ENCODE measurements around the gene FBXL20. TPM values are rescaled to one million over a fixed set of nuclear protein-coding genes. Genes with fewer than 3 reads are reported as not detected.

FBXL20 gene
- total RNA-seq, 5 donors from 2014 or later (not counting 1 experiment from before 2014, with no cell fraction given), result 23.5 to 30.0 (median 26.2) TPM

- Mint-ChIP-seq H3K36me3 (no peaks in the 10 kb centered on the region), H3K4me1 (peaks cover 10 to 16% (median 13%) of the 10 kb centered on the region in 3 donors), H3K9me3 (no peaks in the 10 kb centered on the region), H3K27ac (no peak overlapping the region), H3K4me3 (no peak overlapping the region), H3K27me3 (peaks cover 17 to 36% of the 10 kb centered on the region in 2 donors)
- ChIA-PET CTCF (no interaction called here), POLR2A (no interaction called here)
- Histone ChIP-seq H3K27me3 (replicated peaks in 1 of 2; ENCODE audit: control insufficient read depth in 2 of 2, extremely low read depth in 1 of 2, insufficient read depth in 2 of 2, low read length in 1 of 2) (peaks cover 2 to 59% of the 10 kb centered on the region in 2 experiments), H3K27ac (ENCODE audit: low read length) (no peak overlapping the region), H3K36me3 (ENCODE audit: control insufficient read depth in 2 of 2, extremely low read depth in 1 of 2, insufficient read depth in 1 of 2, low read length in 1 of 2) (no peaks in the 10 kb centered on the region), H3K4me3 (ENCODE audit: control insufficient read depth in 1 of 2, extremely low read depth in 1 of 2, low read length in 1 of 2) (no peak overlapping the region), H3K9me3 (no peaks in the 10 kb centered on the region), H3K4me1 (ENCODE audit: control insufficient read depth in 1 of 2, extremely low read depth in 1 of 2, insufficient read depth in 2 of 2, low read length in 2 of 2) (peaks cover 8 to 22% of the 10 kb centered on the region in 2 experiments)
- DNase-seq, result no peak
- no peak for ATAC-seq (replicated peaks in 1 of 4)
- WGBS (ENCODE audit: insufficient coverage), result 84% methylated on average over 9 of the region's 9 CpGs
These were observed 187.6 kb downstream of the FBXL20 start for GRCh38 chr17:39213852-39214251.

- Histone ChIP-seq H3K36me3 (ENCODE audit: control insufficient read depth in 2 of 2, extremely low read depth in 1 of 2, insufficient read depth in 1 of 2, low read length in 1 of 2) (no peaks in the 10 kb centered on the region), H3K9me3 (no peaks in the 10 kb centered on the region), H3K4me1 (ENCODE audit: control insufficient read depth in 1 of 2, extremely low read depth in 1 of 2, insufficient read depth in 2 of 2, low read length in 2 of 2) (peaks cover 11 to 28% of the 10 kb centered on the region in 2 experiments), H3K4me3 (ENCODE audit: control insufficient read depth in 1 of 2, extremely low read depth in 1 of 2, low read length in 1 of 2) (no peak overlapping the region), H3K27ac (ENCODE audit: low read length) (no peak overlapping the region), H3K27me3 (replicated peaks in 1 of 2; ENCODE audit: control insufficient read depth in 2 of 2, extremely low read depth in 1 of 2, insufficient read depth in 2 of 2, low read length in 1 of 2) (peaks cover 0 to 56% of the 10 kb centered on the region in 2 experiments)
- DNase-seq (no peak), ATAC-seq (replicated peaks in 1 of 4) (no peak)
- Mint-ChIP-seq H3K4me3 (no peak overlapping the region), H3K4me1 (peaks cover 19 to 22% (median 22%) of the 10 kb centered on the region in 3 donors), H3K36me3 (no peaks in the 10 kb centered on the region), H3K27me3 (peaks cover 17 to 34% of the 10 kb centered on the region in 2 donors), H3K27ac (no peak overlapping the region), H3K9me3 (no peaks in the 10 kb centered on the region)
- 85% methylated on average over 13 of the region's 16 CpGs for WGBS (ENCODE audit: insufficient coverage)
- CTCF ChIA-PET, result no interaction called here
- POLR2A ChIA-PET, result interaction anchor here in 1 of 2 donors (0.5 kb wide), 1 partner anchor 7 kb away, joined by 5 read pairs; no protein-coding TSS in a partner anchor
These were observed 188.5 kb downstream of the FBXL20 start for GRCh38 chr17:39212841-39213480.

- DNase-seq (no peak), ATAC-seq (replicated peaks in 1 of 4) (no peak)
- peaks cover 0 to 50% of the 10 kb centered on the region in 2 experiments for H3K27me3 ChIP-seq (replicated peaks in 1 of 2; ENCODE audit: control insufficient read depth in 2 of 2, extremely low read depth in 1 of 2, insufficient read depth in 2 of 2, low read length in 1 of 2)
- Mint-ChIP-seq H3K4me3 (no peak overlapping the region), H3K36me3 (no peaks in the 10 kb centered on the region), H3K4me1 (peaks cover 22 to 28% (median 23%) of the 10 kb centered on the region in 3 donors), H3K9me3 (no peaks in the 10 kb centered on the region), H3K27me3 (peaks cover 16 to 32% of the 10 kb centered on the region in 2 donors), H3K27ac (no peak overlapping the region)
- WGBS (ENCODE audit: insufficient coverage), result 79% methylated on average over 9 of the region's 11 CpGs
- H3K27ac ChIP-seq (ENCODE audit: low read length), result no peak overlapping the region
- no peaks in the 10 kb centered on the region for H3K36me3 ChIP-seq (ENCODE audit: control insufficient read depth in 2 of 2, extremely low read depth in 1 of 2, insufficient read depth in 1 of 2, low read length in 1 of 2)
- H3K4me3 ChIP-seq (ENCODE audit: control insufficient read depth in 1 of 2, extremely low read depth in 1 of 2, low read length in 1 of 2), result no peak overlapping the region
- CTCF ChIA-PET, result no interaction called here
- POLR2A ChIA-PET, result interaction anchor here in 1 of 2 donors (0.6 kb wide), 1 partner anchor 254 kb away, joined by 6 read pairs; no protein-coding TSS in a partner anchor
- H3K9me3 ChIP-seq, result no peaks in the 10 kb centered on the region
- H3K4me1 ChIP-seq (ENCODE audit: control insufficient read depth in 1 of 2, extremely low read depth in 1 of 2, insufficient read depth in 2 of 2, low read length in 2 of 2), result peaks cover 11 to 31% of the 10 kb centered on the region in 2 experiments
These were observed 189.1 kb downstream of the FBXL20 start for GRCh38 chr17:39212195-39212810.

GRCh38 chr17:39210093-39210434 is 191.4 kb downstream of the FBXL20 start:
- no peak for ATAC-seq (replicated peaks in 1 of 4)
- peak overlapping the region; percentile 53 to 59 for H3K4me3 ChIP-seq (ENCODE audit: control insufficient read depth in 1 of 2, extremely low read depth in 1 of 2, low read length in 1 of 2)
- H3K27me3 ChIP-seq (replicated peaks in 1 of 2; ENCODE audit: control insufficient read depth in 2 of 2, extremely low read depth in 1 of 2, insufficient read depth in 2 of 2, low read length in 1 of 2), result peaks cover 0 to 37% of the 10 kb centered on the region in 2 experiments
- ChIA-PET CTCF (interaction anchor here (1.0 to 5.6 kb wide), 2 partner anchors 25 to 28 kb away, joined by 5 to 48 read pairs; no protein-coding TSS in a partner anchor), POLR2A (no interaction called here)
- peak overlapping the region; percentile 38 for H3K27ac ChIP-seq (ENCODE audit: low read length)
- peaks cover 26 to 36% (median 27%) of the 10 kb centered on the region in 3 donors for H3K4me1 Mint-ChIP-seq
- WGBS (ENCODE audit: insufficient coverage), result 12% methylated on average over 18 of the region's 22 CpGs
- no peaks in the 10 kb centered on the region for H3K9me3 ChIP-seq
- no peak for DNase-seq
- peaks cover 0 to 14% of the 10 kb centered on the region in 2 donors for H3K27me3 Mint-ChIP-seq
- H3K27ac Mint-ChIP-seq, result peak overlapping the region in 1 of 2 donors; percentile 39
- H3K36me3 ChIP-seq (ENCODE audit: control insufficient read depth in 2 of 2, extremely low read depth in 1 of 2, insufficient read depth in 1 of 2, low read length in 1 of 2), result peaks cover 0 to 5% of the 10 kb centered on the region in 2 donors
- peak overlapping the region; percentile 37 to 67 (median 51) for H3K4me3 Mint-ChIP-seq
- H3K36me3 Mint-ChIP-seq, result peaks cover under 1% of the 10 kb centered on the region
- H3K9me3 Mint-ChIP-seq, result no peaks in the 10 kb centered on the region
- H3K4me1 ChIP-seq (ENCODE audit: control insufficient read depth in 1 of 2, extremely low read depth in 1 of 2, insufficient read depth in 2 of 2, low read length in 2 of 2), result peaks cover 11 to 34% of the 10 kb centered on the region in 2 experiments

- peak overlapping the region; percentile 53 to 59 for H3K4me3 ChIP-seq (ENCODE audit: control insufficient read depth in 1 of 2, extremely low read depth in 1 of 2, low read length in 1 of 2)
- Mint-ChIP-seq H3K36me3 (peaks cover 6% of the 10 kb centered on the region), H3K9me3 (no peaks in the 10 kb centered on the region), H3K27me3 (peaks cover 0 to 11% of the 10 kb centered on the region in 2 donors), H3K27ac (peak overlapping the region; percentile 28 to 39), H3K4me3 (peak overlapping the region in 2 of 3 donors; percentile 37 to 67), H3K4me1 (peaks cover 26 to 37% (median 27%) of the 10 kb centered on the region in 3 donors)
- ChIA-PET CTCF (interaction anchor here (0.9 to 5.6 kb wide), 5 partner anchors 26 to 35 kb away, joined by 3 to 48 read pairs (median 5); no protein-coding TSS in a partner anchor), POLR2A (interaction anchor here in 1 of 2 donors (0.5 kb wide), 1 partner anchor 452 kb away, joined by 4 read pairs; no protein-coding TSS in a partner anchor)
- WGBS (ENCODE audit: insufficient coverage), result 1% methylated on average over 30 of the region's 39 CpGs
- H3K36me3 ChIP-seq (ENCODE audit: control insufficient read depth in 2 of 2, extremely low read depth in 1 of 2, insufficient read depth in 1 of 2, low read length in 1 of 2), result peaks cover 0 to 11% of the 10 kb centered on the region in 2 donors
- peak; percentile 34 to 75 (median 61) for DNase-seq
- peaks cover 0 to 32% of the 10 kb centered on the region in 2 experiments for H3K27me3 ChIP-seq (replicated peaks in 1 of 2; ENCODE audit: control insufficient read depth in 2 of 2, extremely low read depth in 1 of 2, insufficient read depth in 2 of 2, low read length in 1 of 2)
- no peaks in the 10 kb centered on the region for H3K9me3 ChIP-seq
- H3K27ac ChIP-seq (ENCODE audit: low read length), result peak overlapping the region; percentile 71
- peak; percentile 68 to 76 (median 74) for ATAC-seq (replicated peaks in 1 of 4)
- peaks cover 11 to 34% of the 10 kb centered on the region in 2 experiments for H3K4me1 ChIP-seq (ENCODE audit: control insufficient read depth in 1 of 2, extremely low read depth in 1 of 2, insufficient read depth in 2 of 2, low read length in 2 of 2)
These were observed 191.9 kb downstream of the FBXL20 start for GRCh38 chr17:39209317-39210092.

Measured in T-cell (primary cell).